ENCODE measurements around the gene TMOD1.

GRCh38 chr9:97567894-97568202 lies 66.4 kb downstream of the TMOD1 start:
- TF ChIP-seq ELF4 (CRISPR knock-in tag; IDR thresholded peaks at IDR 0.05; ENCODE audit: low read depth) (no peak), NFATC4 (CRISPR knock-in tag; IDR thresholded peaks at IDR 0.05) (no peak), GTF2I (CRISPR knock-in tag; conservative IDR thresholded peaks at IDR 0.05) (no peak), HMGXB4 (CRISPR knock-in tag; IDR thresholded peaks at IDR 0.05) (no peak)
- TF ChIP-seq, protein P1, sequence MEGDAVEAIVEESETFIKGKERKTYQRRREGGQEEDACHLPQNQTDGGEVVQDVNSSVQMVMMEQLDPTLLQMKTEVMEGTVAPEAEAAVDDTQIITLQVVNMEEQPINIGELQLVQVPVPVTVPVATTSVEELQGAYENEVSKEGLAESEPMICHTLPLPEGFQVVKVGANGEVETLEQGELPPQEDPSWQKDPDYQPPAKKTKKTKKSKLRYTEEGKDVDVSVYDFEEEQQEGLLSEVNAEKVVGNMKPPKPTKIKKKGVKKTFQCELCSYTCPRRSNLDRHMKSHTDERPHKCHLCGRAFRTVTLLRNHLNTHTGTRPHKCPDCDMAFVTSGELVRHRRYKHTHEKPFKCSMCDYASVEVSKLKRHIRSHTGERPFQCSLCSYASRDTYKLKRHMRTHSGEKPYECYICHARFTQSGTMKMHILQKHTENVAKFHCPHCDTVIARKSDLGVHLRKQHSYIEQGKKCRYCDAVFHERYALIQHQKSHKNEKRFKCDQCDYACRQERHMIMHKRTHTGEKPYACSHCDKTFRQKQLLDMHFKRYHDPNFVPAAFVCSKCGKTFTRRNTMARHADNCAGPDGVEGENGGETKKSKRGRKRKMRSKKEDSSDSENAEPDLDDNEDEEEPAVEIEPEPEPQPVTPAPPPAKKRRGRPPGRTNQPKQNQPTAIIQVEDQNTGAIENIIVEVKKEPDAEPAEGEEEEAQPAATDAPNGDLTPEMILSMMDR (IDR thresholded peaks at IDR 0.05) = no peak

All from WTC11 (cell line).